ENCODE measurements around the gene GPS1.
A peak's percentile ranks its signal among the peaks of the same experiment; 100 is the strongest.

The GPS1 gene

DNA sequence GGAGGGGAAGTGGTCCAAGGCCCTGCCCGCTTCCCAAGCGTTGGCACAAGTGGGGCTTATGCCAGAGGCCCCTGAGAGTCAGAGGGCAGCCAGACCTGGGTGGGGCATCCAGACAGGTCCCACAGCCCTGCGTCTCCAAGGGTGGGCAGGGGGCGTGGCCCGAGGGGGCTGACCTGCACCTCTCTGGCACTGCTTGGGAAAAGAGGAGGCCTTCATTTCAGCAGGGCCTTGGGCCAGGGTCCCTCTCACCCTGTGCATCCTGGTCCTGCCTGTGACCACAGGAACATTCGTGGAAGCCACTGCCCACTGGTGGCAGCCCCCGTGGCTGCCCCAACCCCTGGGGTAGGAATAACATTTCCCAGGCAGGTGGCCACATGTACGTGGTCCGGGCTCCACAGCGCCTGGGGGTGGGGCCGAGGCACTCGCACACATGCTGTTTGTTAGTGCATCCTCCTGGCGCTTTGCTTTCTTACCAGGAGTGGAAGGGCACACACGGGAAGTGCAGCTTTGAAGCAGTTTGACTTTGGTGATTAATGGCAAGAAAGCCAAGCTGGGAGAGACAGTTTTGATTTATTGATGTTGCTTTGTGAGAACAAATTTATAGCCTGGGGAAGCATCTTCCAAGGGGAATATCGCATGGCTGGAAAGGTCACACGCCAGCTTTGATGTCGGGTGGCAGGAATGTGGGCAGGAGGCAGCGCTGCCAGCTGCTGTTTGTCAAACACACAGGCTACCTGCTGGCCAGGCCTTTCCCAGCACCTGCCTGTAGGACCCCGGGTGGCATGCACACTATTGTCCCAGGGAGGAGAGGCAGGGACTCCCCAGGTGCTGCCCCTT is 33.3 kb upstream of the GPS1 start:
- TF ChIP-seq FOXP2 (optimal IDR thresholded peaks at IDR 0.05; ENCODE audit: borderline replicate concordance, extremely low read depth, extremely low read length, insufficient read depth) (no peak), TAF1 (IDR thresholded peaks at IDR 0.05; ENCODE audit: borderline replicate concordance, insufficient read depth, low read length) (no peak), POLR2AphosphoS5 (IDR thresholded peaks at IDR 0.05; ENCODE audit: low read depth, low read length) (no peak; the same call in 1 of the 2 replicates), SIN3A (IDR thresholded peaks at IDR 0.05; ENCODE audit: borderline replicate concordance, insufficient read depth, low read length) (no peak)
- TF ChIP-seq, protein P1, sequence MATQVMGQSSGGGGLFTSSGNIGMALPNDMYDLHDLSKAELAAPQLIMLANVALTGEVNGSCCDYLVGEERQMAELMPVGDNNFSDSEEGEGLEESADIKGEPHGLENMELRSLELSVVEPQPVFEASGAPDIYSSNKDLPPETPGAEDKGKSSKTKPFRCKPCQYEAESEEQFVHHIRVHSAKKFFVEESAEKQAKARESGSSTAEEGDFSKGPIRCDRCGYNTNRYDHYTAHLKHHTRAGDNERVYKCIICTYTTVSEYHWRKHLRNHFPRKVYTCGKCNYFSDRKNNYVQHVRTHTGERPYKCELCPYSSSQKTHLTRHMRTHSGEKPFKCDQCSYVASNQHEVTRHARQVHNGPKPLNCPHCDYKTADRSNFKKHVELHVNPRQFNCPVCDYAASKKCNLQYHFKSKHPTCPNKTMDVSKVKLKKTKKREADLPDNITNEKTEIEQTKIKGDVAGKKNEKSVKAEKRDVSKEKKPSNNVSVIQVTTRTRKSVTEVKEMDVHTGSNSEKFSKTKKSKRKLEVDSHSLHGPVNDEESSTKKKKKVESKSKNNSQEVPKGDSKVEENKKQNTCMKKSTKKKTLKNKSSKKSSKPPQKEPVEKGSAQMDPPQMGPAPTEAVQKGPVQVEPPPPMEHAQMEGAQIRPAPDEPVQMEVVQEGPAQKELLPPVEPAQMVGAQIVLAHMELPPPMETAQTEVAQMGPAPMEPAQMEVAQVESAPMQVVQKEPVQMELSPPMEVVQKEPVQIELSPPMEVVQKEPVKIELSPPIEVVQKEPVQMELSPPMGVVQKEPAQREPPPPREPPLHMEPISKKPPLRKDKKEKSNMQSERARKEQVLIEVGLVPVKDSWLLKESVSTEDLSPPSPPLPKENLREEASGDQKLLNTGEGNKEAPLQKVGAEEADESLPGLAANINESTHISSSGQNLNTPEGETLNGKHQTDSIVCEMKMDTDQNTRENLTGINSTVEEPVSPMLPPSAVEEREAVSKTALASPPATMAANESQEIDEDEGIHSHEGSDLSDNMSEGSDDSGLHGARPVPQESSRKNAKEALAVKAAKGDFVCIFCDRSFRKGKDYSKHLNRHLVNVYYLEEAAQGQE (IDR thresholded peaks at IDR 0.05; ENCODE audit: insufficient read depth in 1 of 2, low read depth in 2 of 2, low read length in 2 of 2): no peak

DNA sequence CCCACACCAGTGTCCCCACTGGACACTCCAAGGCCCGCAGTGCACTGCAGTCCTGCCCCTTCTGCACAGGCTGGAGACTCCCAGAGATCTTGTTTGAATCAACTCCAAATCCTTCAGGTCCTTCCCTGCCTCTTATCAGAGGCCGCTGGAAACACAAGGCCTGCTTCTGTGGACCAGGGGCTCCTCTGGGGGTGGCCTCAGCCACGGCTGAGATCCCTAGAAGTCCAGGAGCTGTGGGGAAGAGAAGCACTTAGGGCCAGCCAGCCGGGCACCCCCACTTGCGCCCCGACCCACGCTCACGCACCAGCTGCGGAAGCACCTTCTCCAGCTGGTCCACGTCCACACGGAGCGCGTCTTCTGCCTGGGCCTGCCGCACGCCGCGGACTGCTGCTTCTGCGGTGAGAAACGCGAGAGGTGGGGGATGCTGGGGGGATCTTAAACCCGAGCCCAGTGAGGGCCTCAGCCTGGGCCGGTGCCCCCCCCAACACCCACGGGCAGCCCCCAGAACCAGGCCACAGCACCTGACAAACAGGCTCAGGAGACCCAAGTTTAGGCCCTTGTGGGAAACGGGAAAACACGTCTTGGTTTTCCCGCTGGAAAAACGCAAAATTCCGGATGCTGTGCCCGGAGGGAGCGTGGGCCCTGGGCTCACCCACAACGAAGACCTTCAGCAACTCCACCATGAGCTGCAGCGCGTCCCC is 32.6 kb upstream of the GPS1 start:
- TF ChIP-seq POLR2AphosphoS5 (IDR thresholded peaks at IDR 0.05; ENCODE audit: low read depth, low read length) (no peak), TAF1 (IDR thresholded peaks at IDR 0.05; ENCODE audit: borderline replicate concordance, insufficient read depth, low read length) (no peak), FOXP2 (optimal IDR thresholded peaks at IDR 0.05; ENCODE audit: borderline replicate concordance, extremely low read depth, extremely low read length, insufficient read depth) (no peak), SIN3A (IDR thresholded peaks at IDR 0.05; ENCODE audit: borderline replicate concordance, insufficient read depth, low read length) (no peak)
- TF ChIP-seq, protein P1 (IDR thresholded peaks at IDR 0.05; ENCODE audit: insufficient read depth in 1 of 2, low read depth in 2 of 2, low read length in 2 of 2): no peak

DNA sequence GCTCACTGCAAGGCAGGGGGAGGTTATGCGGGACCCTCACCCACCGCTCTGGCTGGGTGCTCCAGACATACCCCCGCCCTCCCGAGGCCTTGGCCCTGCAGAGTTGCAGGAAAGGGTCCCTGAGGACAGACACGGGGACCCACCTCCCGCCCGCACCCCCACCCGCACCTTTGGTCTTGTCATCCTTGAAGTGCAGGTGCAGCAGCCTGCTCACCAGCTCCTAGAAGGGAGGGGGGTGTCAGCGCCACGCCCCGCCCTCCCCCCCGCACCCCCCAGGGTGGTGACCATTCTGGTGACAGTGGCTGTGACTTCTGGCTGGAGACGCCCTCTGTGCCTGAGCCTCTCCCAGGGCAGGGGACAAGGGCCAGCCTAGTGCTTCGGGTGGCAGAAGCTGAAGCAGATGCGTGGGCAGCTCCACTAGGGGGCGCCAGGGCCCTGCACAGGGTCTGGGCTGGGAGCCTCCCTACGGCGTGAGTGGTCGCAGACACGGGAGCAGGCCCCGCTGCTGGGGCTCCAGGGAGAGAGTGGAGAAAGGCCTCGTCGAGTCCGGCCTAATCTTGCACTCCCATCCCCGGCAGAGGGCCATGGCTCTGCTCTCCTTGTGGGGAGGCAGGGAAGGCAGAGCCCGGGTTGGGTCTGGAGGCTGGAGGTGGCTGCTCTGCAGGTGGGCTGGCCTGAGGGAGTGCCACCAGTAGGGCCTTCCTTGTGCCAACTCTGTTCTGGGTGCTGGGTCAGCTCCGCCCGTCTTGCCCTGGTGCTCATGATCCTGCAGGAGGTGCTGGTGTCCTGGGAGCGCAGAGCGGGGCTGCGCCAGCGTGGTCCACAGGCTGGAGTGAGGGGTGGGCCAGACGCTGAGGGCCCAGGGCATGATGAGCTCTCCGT is 31.8 kb upstream of the GPS1 start:
- TF ChIP-seq, protein P1 (IDR thresholded peaks at IDR 0.05; ENCODE audit: insufficient read depth in 1 of 2, low read depth in 2 of 2, low read length in 2 of 2): no peak
- TF ChIP-seq FOXP2 (optimal IDR thresholded peaks at IDR 0.05; ENCODE audit: borderline replicate concordance, extremely low read depth, extremely low read length, insufficient read depth): peak; percentile 22
- no peak for TF ChIP-seq SIN3A (IDR thresholded peaks at IDR 0.05; ENCODE audit: borderline replicate concordance, insufficient read depth, low read length)
- no peak; the same call in 1 of the 2 replicates for TF ChIP-seq POLR2AphosphoS5 (IDR thresholded peaks at IDR 0.05; ENCODE audit: low read depth, low read length)
- TF ChIP-seq TAF1 (IDR thresholded peaks at IDR 0.05; ENCODE audit: borderline replicate concordance, insufficient read depth, low read length): no peak

DNA sequence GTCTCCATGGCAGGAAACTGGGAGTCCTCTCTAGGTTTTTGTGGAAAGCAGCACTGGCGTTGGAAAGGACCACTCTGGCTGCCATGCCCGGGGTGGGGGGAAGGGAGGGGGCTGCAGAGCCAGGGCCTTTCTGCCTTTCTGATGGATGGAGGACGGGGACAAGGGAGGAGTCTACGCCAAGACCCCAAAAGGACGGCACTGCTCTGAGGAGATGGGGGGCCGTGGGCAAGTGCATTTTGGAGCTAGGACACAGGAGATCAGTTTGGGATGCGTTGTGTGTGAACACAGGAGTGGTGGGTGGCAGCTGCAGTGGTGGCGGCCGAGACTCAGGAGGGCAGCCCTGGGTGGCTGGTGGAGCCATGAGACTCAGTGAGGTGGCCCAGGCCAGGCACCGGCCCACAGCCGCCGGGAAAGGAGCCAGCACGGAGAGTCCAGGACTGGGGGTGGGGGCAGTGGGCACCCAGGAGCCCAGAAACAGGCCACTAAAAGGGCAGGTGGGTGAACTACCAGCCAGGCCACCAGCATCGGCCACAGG is 31.1 kb upstream of the GPS1 start:
- TF ChIP-seq POLR2AphosphoS5 (IDR thresholded peaks at IDR 0.05; ENCODE audit: low read depth, low read length) (no peak), SIN3A (IDR thresholded peaks at IDR 0.05; ENCODE audit: borderline replicate concordance, insufficient read depth, low read length) (no peak)
